Caco-2 (cell line): ENCODE results near the gene TNRC6C. TPM values are rescaled to one million over a fixed set of nuclear protein-coding genes. Genes with fewer than 3 reads are reported as not detected.
"Not testable (repeated sequence)": the region's sequence is repeated elsewhere in the genome, so short reads cannot be mapped to it uniquely, and the experiment has no call there.

Experiments used
- BruUV-seq: library from RNA; stranded (reverse); fragments of 400-500 nt; replicated peaks from 2 replicates; lab custom pipeline; 2021; lab: Mats Ljungman, UMichigan
- CTCF ChIA-PET: fragments of 300-600 bp; sonication (Branson Sonifier 250); formaldehyde crosslinking; loops from one replicate; lab custom pipeline; 2022; ENCODE audit warnings: antibody characterized with exemption; lab: Charles Lee
- POLR2A ChIA-PET: fragments of 300-600 bp; sonication (Branson Sonifier 250); formaldehyde crosslinking; loops from one replicate; lab custom pipeline; 2022; ENCODE audit warnings: antibody characterized with exemption; lab: Charles Lee
- DNase-seq, 2 experiments: peaks; one replicate each; pipeline versions ENCODE4 v3.0.0 to v3.0.0-alpha.2; 2020 to 2022
- H3K27me3 ChIP-seq: replicated peaks from 2 replicates; pipeline ENCODE4 v1.6.0; 2011; ENCODE audit warnings: low read length; ENCODE audit not compliant: control insufficient read depth, insufficient read depth
- H3K36me3 ChIP-seq: 2 replicates; pipeline ENCODE4 v1.5.1; 2011; ENCODE audit warnings: low read length; ENCODE audit not compliant: control insufficient read depth, insufficient read depth
- H3K4me1 ChIP-seq: fragments of 250-450 bp; sonication (Bioruptor Pico); 2 replicates; pipeline ENCODE4 v1.5.1; 2020; ENCODE audit warnings: mild to moderate bottlenecking
- H3K4me3 ChIP-seq: 2 replicates; pipeline ENCODE4 v1.5.1; 2011; ENCODE audit warnings: low read depth, mild to moderate bottlenecking, control low read depth, low read length
- H3K9me3 ChIP-seq: fragments of 250-450 bp; sonication (Bioruptor Pico); 2 replicates; pipeline ENCODE4 v1.5.1; 2020; ENCODE audit warnings: mild to moderate bottlenecking, moderate library complexity
- H3K27ac Mint-ChIP-seq: one replicate; pipeline ENCODE4 v1.8.0; 2022; ENCODE audit warnings: mixed read lengths; ENCODE audit not compliant: unreplicated experiment
- H3K27me3 Mint-ChIP-seq: one replicate; pipeline ENCODE4 v1.8.0; 2022; ENCODE audit warnings: mixed read lengths; ENCODE audit not compliant: insufficient read depth, unreplicated experiment
- H3K36me3 Mint-ChIP-seq: one replicate; pipeline ENCODE4 v1.8.0; 2022; ENCODE audit warnings: mild to moderate bottlenecking, mixed read lengths; ENCODE audit not compliant: insufficient read depth, unreplicated experiment
- H3K4me1 Mint-ChIP-seq: one replicate; pipeline ENCODE4 v1.8.0; 2022; ENCODE audit warnings: low read depth, mixed read lengths; ENCODE audit not compliant: unreplicated experiment
- H3K4me3 Mint-ChIP-seq: one replicate; pipeline ENCODE4 v1.8.0; 2022; ENCODE audit warnings: mild to moderate bottlenecking, moderate library complexity, mixed read lengths; ENCODE audit not compliant: unreplicated experiment
- H3K9me3 Mint-ChIP-seq: one replicate; pipeline ENCODE4 v1.8.0; 2022; ENCODE audit warnings: mixed read lengths; ENCODE audit not compliant: unreplicated experiment
- intact Hi-C: fragments of 100-400 bp; cut with micrococcal nuclease; formaldehyde crosslinking; loops from one replicate; pipeline ENCODE4 v1.10.0; 2022; ENCODE audit not compliant: unreplicated experiment
- total RNA-seq: library from RNA; stranded (reverse); gene quantifications from 2 replicates; pipeline ENCODE4 v1.2.3, GENCODE V29; 2022
- TF ChIP-seq, protein P1 (sequence below), 2 experiments: fragments of 200-600 bp in 1 of 2; IDR thresholded peaks; 1 replicate in 1 of 2; 2 replicates in 1 of 2; pipeline versions ENCODE4 v1.5.1 to v1.8.0; 2011 to 2022; ENCODE audit warnings: antibody characterized with exemption in 1 of 2, control low read depth in 1 of 2, inconsistent platforms in 1 of 2, low read depth in 1 of 2, low read length in 1 of 2, mild to moderate bottlenecking in 1 of 2, moderate library complexity in 1 of 2; ENCODE audit not compliant: insufficient read depth in 1 of 2, severe bottlenecking in 1 of 2, unreplicated experiment in 1 of 2

TNRC6C gene
- total RNA-seq, 1 experiment from 2014 or later = 17.9 TPM

GRCh38 chr17:78075545-78075944 is 117.0 kb downstream of the TNRC6C start:
- TF ChIP-seq, protein P1, sequence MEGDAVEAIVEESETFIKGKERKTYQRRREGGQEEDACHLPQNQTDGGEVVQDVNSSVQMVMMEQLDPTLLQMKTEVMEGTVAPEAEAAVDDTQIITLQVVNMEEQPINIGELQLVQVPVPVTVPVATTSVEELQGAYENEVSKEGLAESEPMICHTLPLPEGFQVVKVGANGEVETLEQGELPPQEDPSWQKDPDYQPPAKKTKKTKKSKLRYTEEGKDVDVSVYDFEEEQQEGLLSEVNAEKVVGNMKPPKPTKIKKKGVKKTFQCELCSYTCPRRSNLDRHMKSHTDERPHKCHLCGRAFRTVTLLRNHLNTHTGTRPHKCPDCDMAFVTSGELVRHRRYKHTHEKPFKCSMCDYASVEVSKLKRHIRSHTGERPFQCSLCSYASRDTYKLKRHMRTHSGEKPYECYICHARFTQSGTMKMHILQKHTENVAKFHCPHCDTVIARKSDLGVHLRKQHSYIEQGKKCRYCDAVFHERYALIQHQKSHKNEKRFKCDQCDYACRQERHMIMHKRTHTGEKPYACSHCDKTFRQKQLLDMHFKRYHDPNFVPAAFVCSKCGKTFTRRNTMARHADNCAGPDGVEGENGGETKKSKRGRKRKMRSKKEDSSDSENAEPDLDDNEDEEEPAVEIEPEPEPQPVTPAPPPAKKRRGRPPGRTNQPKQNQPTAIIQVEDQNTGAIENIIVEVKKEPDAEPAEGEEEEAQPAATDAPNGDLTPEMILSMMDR (IDR thresholded peaks at IDR 0.05; ENCODE audit: insufficient read depth in 1 of 2, low read depth in 1 of 2, low read length in 1 of 2, severe bottlenecking in 1 of 2, unreplicated experiment in 1 of 2) = no peak
- Mint-ChIP-seq H3K9me3 (no peaks in the 10 kb centered on the region), H3K4me1 (peaks cover 5% of the 10 kb centered on the region), H3K27ac (no peak overlapping the region), H3K27me3 (no peaks in the 10 kb centered on the region), H3K36me3 (peaks cover 17% of the 10 kb centered on the region), H3K4me3 (no peak overlapping the region)
- Histone ChIP-seq H3K27me3 (no peaks in the 10 kb centered on the region), H3K9me3 (no peaks in the 10 kb centered on the region), H3K36me3 (peaks cover 2% of the 10 kb centered on the region; the same call in 1 of the 2 replicates), H3K4me3 (no peak overlapping the region), H3K4me1 (no peaks in the 10 kb centered on the region)
- CTCF ChIA-PET = no interaction called here
- intact Hi-C loops = no loop called here
- POLR2A ChIA-PET = no interaction called here
- no peak for DNase-seq
- BruUV-seq = no TSS peak

DNA sequence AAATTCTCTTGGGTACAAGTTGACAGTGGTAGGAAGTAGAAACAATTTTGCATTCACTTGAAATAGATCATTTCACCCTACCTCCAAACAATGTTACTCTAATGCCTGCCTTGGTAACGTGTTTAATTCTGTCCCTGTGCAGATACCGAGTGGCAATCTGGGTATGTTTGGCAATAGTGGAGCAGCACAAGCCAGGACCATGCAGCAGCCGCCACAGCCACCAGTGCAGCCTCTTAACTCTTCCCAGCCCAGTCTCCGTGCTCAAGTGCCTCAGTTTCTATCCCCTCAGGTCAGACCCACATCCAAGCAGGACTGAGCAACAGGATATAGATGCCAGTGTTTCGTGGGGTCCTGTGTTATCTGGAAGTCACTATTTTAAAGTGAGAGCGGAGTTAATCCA is 120.8 kb downstream of the TNRC6C start:
- no peak overlapping the region for H3K4me3 ChIP-seq
- H3K36me3 ChIP-seq = peaks cover 1% of the 10 kb centered on the region; the same call in 1 of the 2 replicates
- no TSS peak for BruUV-seq
- no peaks in the 10 kb centered on the region for H3K27me3 ChIP-seq
- H3K27ac Mint-ChIP-seq = no peak overlapping the region
- TF ChIP-seq, protein P1 (IDR thresholded peaks at IDR 0.05; ENCODE audit: insufficient read depth in 1 of 2, low read depth in 1 of 2, low read length in 1 of 2, severe bottlenecking in 1 of 2, unreplicated experiment in 1 of 2) = no peak
- no peaks in the 10 kb centered on the region for H3K4me1 ChIP-seq
- intact Hi-C loops = no loop called here
- no peak for DNase-seq
- no peaks in the 10 kb centered on the region for H3K9me3 Mint-ChIP-seq
- H3K4me1 Mint-ChIP-seq = peaks cover 5% of the 10 kb centered on the region
- ChIA-PET CTCF (no interaction called here), POLR2A (no interaction called here)
- peaks cover 17% of the 10 kb centered on the region for H3K36me3 Mint-ChIP-seq
- H3K27me3 Mint-ChIP-seq = no peaks in the 10 kb centered on the region
- no peak overlapping the region for H3K4me3 Mint-ChIP-seq
- no peaks in the 10 kb centered on the region for H3K9me3 ChIP-seq

- CTCF ChIA-PET = no interaction called here
- Mint-ChIP-seq H3K27ac (no peak overlapping the region), H3K9me3 (no peaks in the 10 kb centered on the region), H3K4me1 (no peaks in the 10 kb centered on the region), H3K27me3 (no peaks in the 10 kb centered on the region), H3K4me3 (no peak overlapping the region), H3K36me3 (peaks cover 6% of the 10 kb centered on the region)
- no peaks in the 10 kb centered on the region for H3K9me3 ChIP-seq
- no TSS peak for BruUV-seq
- peaks cover 1% of the 10 kb centered on the region for H3K36me3 ChIP-seq
- intact Hi-C loops = no loop called here
- no peak overlapping the region for H3K4me3 ChIP-seq
- POLR2A ChIA-PET = no interaction called here
- TF ChIP-seq, protein P1 (IDR thresholded peaks at IDR 0.05; ENCODE audit: insufficient read depth in 1 of 2, low read depth in 1 of 2, low read length in 1 of 2, severe bottlenecking in 1 of 2, unreplicated experiment in 1 of 2) = no peak
- H3K27me3 ChIP-seq = no peaks in the 10 kb centered on the region
- DNase-seq = no peak
- H3K4me1 ChIP-seq = no peaks in the 10 kb centered on the region
Observed at GRCh38 chr17:78081551-78081950, 123.0 kb downstream of the TNRC6C start.

- H3K36me3 ChIP-seq, H3K4me1 ChIP-seq, H3K9me3 ChIP-seq, H3K4me3 ChIP-seq, H3K27me3 Mint-ChIP-seq, H3K27me3 ChIP-seq, H3K4me3 Mint-ChIP-seq, H3K27ac Mint-ChIP-seq, H3K9me3 Mint-ChIP-seq, H3K4me1 Mint-ChIP-seq, H3K36me3 Mint-ChIP-seq, intact Hi-C loops, BruUV-seq, POLR2A ChIA-PET, DNase-seq, CTCF ChIA-PET: not testable (repeated sequence)
Observed at GRCh38 chr17:78082355-78082872, 123.9 kb downstream of the TNRC6C start.
